RCC 7860 (cell line): ENCODE measurements around the gene ST13.
A peak's percentile ranks its signal among the peaks of the same experiment; 100 is the strongest.
"Not testable (repeated sequence)": the region's sequence is repeated elsewhere in the genome, so short reads cannot be mapped to it uniquely, and the experiment has no call there.

ENCODE experiments used
- DNase-seq: peaks from one replicate; pipeline ENCODE4 v3.0.0-alpha.2; 2015; ENCODE audit warnings: low spot score
- FAIRE-seq: peaks from 2 replicates; lab custom pipeline; 2012; peaks lifted over from hg19 to GRCh38; lab: Jason Lieb, UNC

Gene ST13

DNA sequence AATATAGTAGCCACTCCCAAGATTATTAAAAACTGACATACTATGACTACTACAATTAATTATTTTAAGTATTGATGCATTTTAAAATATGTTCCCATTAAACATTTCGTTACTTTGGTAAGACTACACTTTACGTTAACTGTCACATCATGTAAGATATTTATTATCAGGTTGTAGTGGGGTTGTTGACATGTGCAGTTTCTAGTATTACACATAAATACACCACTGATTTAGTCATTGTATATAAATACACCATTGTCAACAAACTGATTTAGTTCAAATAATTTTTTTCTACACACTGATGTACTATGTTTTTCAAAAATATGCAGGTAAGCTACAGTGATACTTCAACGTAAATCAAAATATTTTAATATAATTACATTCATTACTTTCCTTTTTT lies 11.5 kb downstream of the ST13 start:
- no peak for FAIRE-seq
- no peak for DNase-seq

DNA sequence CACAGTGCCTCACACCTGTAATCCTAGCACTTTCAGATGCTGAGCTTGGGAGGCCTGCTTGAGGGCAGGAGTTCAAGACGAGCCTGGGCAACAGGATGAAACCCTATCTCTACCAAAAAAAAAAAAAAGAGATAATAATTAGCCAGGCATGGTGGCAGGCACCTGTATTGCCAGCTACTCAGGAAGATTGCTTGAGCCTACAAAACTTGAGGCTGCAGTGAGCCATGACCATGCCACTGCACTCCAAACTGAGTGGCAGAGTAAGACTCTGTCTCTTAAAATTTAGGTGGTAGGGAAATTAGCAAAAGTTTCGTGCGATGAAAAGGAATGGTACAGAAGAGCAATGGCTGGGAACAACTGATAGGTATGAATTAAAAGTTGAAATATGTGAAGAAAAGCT lies 18.0 kb downstream of the ST13 start:
- no peak for FAIRE-seq
- no peak for DNase-seq

DNA sequence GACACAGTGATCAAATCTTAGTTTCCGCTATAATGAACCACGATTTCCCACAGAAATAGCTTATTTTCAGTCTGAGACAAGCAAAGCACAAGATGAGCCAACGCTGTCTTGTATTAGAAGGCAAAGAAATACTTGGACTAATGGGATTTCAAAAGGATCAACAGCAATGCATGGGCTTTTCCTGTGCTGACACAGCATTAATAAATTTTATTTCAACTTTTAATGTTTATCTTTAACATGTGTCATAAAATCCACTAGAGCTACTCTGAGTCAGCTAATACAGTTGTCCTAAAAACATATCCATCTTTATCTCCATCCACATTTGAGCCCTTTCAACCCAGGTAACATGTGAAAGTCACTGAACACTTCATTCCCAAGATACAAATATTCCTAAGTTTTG lies 21.8 kb downstream of the ST13 start:
- FAIRE-seq = no peak
- no peak for DNase-seq

DNA sequence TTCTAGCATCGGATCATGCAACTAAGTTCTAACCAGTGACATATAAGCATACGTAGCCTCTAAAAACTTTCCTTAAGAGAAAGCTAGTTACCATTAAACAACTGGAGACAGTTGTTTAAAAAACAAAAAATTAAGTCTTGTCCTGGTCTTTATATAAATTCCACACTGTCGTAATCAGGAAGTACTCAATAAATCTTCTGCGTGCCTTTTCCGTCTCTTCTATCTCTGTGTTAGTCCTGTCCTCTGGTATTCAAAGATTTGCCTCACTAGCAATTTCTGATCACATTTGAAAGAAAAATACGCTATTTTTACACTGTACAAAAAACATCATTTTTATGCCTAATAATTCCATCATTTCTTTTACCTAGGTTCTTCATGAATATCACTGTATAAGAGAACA lies 27.3 kb downstream of the ST13 start:
- DNase-seq (no peak), FAIRE-seq (no peak)

DNA sequence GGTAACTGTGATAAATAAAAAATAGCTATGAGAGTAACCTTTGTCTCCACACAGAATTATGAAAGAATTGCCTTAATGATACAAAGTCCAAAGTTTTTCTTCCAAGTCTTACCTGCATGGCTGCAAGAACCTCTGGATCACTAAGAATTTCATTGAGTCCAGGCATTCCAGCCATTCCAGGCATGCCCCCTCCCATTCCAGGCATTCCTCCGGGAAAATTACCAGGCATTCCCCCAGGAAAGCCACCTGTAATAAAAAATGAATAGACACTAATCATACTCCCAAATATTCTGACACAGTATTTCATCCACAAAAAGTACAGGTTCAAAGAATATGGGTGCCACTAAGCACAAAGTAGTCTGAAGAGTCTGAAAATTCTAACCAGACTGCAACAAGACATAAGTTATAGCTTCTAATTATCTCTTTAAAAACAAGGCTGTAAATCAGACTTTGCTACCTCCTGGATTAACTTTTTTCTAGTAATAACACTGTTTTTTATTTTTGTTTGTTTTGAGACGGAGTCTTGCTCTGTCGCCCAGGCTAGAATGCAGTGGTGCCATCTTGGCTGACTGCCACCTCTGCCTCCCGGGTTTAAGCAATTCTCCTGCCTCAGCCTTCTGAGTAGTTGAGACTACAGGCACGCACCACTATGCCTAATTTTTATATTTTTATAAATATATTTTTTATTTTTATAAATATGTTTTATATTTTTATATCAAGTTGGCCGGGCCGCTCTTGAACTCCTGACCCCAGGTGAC lies 29.3 kb downstream of the ST13 start:
- FAIRE-seq = no peak
- no peak for DNase-seq

DNA sequence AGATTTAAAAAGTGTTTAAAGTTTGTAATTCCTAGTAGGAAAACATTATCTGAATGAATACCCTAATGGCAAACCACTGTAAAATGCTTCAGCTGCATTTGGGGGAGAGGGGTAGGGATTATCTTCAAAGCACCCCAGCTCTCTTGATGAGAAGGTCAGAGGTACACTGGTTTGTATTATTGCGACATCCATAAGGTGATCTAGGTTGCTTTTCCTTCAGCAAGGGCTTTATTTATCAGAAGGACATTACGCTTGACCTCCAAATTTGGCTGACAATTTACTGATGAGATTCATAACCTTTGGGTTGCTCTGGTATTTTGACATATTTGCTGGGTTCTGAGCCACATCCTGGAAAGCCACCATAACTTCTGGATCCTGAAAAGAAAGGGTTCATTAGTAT lies 30.1 kb downstream of the ST13 start:
- not testable (repeated sequence) for DNase-seq, FAIRE-seq

DNA sequence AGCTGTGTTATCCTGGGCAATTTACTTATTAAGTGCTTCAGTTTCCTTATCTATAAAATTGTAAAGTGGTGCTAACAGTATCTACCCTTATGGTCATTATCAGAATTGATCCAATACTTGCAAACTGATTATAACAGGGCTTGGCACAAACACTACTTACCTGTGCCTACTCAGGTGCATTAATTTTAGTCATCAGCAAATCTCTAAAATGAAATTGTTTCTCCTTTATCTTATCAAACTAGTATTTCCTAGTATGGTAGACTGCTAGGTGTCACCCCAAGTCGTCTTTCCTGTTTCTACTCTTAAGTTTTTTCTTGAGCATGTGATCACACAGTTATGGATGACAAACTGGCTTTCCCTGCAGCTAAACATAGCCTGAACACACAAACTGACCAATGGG lies 33.0 kb downstream of the ST13 start:
- DNase-seq = no peak
- no peak for FAIRE-seq

DNA sequence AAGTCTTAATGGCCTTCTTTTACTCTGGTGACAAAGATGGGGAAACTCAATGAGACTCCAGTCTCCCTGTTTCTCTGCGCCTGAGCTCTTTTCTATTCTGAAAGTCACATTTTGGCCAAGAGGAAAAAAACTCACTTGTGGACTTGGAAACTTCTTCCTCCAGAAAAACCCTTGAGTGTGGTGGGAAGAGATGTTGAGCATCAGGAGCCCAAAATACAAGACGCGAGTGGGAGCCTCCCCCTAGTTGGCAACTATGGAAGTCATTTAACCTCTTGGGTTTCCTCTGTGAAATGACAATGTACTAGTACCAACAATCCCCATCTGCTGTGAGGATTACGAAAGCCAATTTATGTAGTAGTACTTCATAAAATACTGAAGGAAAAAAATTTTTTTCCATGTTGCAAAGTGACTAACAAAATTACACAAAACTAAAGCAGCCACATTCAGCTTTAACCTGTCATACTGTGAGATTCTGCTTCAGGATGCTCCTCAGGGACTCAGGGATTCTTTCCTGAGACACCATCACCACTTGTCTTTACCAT lies 36.8 kb downstream of the ST13 start:
- DNase-seq = no peak
- no peak for FAIRE-seq

DNA sequence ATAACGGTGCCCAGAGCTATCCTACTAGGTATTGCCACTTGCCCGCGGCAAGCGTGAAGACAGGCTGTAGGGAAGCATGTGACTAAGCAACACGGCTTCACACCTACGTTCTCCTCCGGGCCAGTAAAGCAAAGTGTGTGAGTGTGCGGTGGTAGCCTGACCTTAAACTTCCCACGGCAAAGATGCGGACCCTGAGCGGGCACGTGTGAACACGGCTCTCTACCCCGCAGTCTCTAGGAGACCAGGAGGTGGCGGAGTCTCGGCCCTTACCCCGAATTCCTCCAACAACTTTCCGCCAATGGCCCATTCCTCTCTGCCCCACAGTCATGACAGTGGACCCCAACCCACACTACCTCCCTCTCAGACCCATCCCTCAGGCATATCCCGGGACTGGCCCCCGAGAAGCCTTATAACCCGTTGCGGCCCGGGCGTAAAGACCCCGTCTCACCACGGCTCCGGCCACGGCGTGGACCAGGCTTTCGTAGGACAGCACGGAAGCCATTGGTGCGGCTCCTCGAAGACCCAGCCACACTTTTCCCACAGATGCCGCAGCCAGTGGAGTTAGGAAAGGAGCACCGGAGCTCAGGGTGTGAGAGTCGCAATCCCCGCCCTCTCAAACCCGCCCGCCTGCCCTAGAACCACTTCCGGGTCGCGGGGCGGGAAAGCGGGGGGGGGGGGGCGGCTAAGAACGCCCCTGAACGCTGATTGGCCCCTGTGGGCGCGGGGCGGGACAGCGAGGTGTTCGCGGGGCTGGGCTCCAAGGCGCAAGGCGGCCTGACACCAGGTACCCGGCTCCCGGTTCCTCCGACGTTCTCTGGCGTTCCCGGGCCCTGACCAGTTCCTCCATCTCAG lies 37.5 kb downstream of the ST13 start, which contains the start of gene SLC25A17:
Gene SLC25A17, minus strand, starts transcription at position 600 of the 852 bp plus-strand sequence. Its CDS starts 98 bp downstream, at position 502.
- FAIRE-seq = no peak

DNA sequence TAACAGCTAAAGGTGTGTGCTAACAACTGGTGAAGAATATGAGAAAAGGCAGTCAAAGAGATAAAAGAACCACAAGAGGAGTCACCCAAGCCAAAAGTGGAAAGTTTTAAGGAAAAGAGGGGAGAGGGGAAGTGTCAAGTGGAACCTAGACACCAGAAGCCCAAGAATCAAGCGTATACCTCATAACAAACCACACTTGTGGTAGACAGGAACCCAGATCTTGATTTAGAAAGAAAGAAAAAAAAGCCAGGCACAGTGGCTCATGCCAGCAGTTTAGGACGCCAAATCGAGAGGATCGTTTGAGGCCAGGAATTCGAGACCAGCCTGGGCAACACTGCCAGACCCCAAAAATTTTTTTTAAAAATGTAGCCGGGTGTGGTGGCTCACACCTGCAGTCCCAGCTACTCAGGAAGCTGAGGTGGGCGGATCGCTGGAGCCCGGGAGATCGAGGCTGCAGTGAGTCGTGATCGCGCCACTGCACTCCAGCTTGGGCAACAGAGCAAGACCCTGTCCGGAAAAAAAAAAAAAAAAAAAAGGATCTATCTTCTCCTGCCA lies 38.2 kb downstream of the ST13 start:
- no peak for DNase-seq
- no peak for FAIRE-seq

More for the DNA sequence above, 37.5 kb downstream of the ST13 start, which contains the start of gene SLC25A17:
- DNase-seq = peak; percentile 58

DNA sequence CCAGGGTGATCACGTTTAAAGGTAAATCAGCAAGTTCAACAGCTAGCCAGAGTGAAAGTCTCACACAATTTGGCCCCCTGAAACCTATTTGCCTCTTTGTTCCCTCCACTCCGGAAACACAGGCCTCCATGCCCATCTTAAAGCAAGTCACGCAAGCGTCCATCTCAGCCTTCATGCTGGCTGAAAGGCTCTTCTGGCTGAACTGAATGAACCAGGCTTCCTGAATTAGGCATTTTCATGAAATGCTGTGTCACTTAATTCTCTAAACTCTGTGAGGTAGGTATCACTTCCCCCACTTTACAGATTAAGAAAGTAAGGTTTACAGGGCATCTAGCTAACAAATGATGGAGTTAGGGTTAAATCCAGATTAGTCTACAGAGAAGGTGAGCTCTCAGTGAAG lies 38.7 kb downstream of the ST13 start:
- FAIRE-seq = no peak

DNA sequence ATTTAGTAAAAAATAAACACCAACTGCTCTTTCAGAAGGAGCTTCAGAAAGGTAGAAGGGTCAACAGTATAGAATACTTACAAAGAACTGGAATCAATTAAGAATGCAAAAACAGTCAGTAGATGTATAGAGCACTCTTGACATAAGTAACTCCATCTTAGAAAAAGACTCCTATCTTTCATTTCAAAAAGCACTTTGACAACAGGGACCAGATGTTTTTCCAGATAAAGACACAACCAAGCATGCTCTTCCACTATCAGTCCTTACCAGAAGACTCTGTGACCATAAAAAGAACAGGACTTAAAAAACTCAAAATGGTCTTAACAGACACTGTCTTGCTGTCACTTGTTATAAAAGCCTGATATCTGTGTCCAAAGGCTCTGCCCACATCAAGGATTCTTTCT lies 42.5 kb downstream of the ST13 start:
- FAIRE-seq (no peak), DNase-seq (no peak)

More for the DNA sequence above, 38.7 kb downstream of the ST13 start:
- no peak for DNase-seq

DNA sequence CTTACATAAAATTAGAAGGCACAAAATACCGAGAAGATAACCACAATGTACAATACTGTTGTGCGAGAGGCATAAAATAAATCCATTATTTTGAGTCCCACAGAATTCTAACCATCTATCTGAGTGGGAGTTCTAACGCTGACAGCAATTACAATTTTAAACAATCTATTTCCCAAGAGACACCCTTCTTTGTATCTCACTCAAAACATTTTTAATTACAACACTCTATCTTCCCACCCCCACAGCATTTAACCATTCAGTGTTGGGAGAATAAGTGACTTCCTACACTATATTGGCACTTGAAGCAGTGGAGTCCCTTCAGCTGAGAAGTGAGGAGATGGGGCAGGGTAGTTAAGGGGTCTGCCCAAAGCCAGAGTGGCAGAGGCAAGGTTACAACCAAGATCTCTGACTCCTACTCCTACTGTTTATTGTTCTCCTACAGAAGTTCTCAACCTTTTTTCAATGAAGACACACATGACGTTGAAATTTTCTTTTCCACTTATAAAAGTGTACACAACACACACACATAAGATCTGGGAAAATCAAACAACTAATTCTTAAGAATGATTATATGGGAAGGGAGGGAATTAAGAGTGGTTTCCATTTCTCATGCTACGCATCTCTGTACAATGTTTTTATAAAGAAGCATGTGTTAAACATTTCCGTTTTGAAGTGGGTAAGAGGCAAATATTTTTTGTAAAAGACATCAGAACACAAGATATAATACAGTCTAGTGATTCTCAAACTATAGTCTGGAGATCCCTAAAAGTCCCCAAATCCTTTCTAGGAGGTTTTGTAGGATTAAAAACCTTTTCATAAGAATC lies 48.2 kb downstream of the ST13 start:
- DNase-seq (no peak), FAIRE-seq (no peak)

DNA sequence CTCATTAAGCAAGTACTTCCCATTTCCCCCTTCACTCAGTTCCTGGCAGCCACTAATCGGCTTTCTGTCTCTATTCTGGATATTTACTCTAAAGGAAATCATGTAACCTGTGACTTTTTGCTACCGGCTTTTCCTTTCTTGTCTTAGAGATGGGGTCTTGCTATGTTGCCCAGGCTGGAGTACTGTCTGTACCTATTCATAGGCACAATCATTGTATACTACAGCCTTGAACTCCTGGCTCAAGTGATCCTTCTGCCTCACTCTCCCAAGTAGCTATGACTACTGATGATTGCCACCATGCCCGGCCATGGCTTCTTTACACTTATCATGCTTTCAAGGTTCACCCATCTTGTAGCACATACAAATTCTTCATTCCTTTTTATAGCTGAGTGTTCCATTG lies 49.7 kb downstream of the ST13 start:
- no peak for FAIRE-seq
- DNase-seq = no peak

DNA sequence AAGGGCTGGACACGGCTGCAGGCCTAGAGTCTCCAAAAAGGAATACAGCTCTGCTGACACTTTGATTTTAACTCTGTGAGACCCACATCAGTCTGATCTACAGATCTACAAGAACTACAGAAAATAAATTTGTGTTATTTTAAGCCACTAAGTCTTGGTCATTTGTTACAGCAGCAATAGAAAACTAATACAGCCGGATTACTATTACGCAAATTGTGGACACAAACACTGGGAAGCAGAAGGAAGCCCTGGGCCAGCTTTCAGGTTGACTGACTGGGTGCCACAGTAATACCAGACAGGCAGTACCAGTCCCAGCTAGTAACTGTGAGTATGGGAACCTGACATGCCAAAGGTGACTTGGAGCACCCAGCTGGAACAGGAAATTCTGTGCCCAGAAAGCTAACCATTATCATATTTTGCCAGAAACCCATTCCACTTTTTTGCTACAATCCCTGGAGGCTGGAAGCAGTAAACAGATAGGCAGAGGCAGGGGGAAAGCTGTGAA lies 50.7 kb downstream of the ST13 start:
- no peak for FAIRE-seq
- no peak for DNase-seq

DNA sequence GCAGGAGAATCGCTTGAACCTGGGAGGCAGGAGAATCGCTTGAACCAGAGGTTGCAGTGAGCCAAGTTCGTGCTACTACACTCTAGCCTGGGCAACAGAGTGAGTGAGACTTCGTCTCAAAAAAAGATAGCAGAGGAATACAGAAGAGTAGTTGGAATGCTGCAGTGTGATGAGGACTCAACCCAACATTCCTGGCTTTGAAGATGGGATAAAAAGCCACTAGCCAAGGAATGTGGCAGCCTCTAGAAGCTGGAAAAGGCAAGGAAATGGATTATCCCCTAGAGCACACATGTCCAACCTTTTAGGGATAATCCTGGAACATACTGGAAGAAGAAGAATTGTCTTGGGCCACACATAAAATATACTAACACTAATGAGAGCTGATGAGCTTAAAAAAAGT lies 51.2 kb downstream of the ST13 start:
- no peak for FAIRE-seq
- no peak for DNase-seq

DNA sequence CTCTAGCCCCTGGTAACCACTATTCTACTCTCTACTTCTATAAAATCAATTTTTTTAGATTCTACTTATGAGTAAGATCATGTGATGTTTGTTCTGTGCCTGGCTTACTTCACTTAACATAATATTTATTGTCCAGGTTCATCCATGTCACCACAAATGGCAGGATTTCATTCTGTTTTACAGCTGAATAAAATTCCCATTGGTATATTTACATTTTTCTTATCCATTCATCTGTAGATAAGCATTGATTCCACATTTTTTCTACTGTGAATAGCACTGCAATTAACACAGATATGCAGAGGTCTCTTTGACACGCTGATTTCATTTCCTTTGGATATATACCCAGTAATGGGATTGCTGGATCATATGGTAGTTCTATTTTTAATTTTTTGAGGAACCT lies 53.1 kb downstream of the ST13 start:
- FAIRE-seq (no peak), DNase-seq (no peak)

DNA sequence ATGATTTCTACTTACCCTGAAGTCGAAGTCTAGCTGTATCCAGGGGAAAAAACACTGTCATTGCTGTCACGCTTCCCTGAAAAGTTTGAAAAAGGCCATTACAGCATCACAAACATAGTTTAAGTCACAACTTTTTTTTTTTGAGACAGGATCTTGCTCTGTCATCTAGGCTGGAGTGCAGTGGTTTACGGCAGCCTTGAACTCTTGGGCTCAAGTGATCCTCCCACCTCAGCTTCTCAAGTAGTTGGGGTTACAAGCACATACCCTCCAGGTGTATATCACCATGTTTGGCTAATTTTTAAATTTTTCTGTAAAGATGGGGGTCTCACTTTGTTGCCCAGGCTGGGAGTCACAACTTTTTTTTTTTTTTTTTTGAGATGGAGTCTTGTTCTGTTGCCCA lies 57.4 kb downstream of the ST13 start:
- FAIRE-seq = no peak
- DNase-seq = no peak

DNA sequence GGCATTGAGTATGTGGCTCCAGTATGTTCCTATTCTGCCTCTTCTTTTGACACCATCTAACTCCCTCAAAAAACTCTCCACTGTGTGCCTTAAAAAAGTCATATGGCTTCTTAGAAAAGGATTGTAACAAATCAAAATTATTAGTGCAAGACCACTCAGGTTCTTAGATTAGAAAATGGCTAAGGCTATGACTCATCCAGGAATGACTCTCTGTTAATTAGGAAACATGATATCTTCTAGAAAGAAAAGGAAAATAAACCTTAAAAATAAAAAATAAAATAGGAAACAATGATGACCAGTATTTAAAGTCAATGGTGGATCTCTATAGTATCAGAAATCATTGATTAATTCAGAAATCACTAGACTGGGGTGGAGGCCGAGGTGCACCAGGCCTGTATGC lies 59.0 kb downstream of the ST13 start:
- FAIRE-seq = no peak
- no peak for DNase-seq

DNA sequence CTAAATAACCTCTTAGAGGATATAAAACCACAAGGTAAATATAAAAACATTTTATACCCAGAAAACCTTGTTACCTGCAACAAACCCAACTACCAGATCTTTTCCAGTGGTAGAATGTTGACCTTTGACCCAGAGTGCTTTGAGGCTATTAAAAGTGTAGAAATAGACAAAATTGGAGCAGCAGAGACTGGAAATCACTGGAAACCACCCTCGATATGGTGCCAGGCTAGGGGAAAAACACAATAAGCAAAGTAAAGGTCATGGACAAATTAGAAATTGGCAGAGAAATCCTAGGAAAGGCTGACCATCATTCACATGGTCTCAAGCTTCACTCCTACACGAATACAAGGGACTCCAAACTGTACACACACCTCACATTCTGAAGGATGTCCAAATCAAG lies 64.0 kb downstream of the ST13 start:
- FAIRE-seq = no peak
- DNase-seq = no peak
